Measurements from ENCODE around the gene PRKN.

The PRKN gene

DNA sequence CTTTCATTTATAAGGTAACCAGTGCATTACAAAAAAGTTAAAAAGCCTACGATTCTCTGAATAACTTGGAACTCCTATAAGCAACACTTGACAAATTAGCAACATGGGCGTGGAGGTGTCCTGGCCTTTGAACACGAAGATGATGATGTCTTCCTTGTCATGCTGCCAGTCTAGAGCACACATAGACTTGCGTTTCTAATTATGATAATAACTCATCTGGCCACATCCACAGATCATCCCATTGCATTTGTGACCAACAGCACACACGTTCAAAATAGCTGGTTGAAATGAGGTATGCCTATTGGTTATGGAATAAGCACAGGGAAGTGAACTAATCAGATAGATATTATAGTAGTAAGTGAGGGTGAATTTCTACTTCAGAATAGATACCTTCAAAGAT is 608.9 kb downstream of the PRKN start:
- Histone ChIP-seq H3K4me1 (no peaks in the 10 kb centered on the region), H3K36me3 (no peaks in the 10 kb centered on the region), H3K27me3 (no peaks in the 10 kb centered on the region), H3K4me3 (no peak overlapping the region), H3K9me3 (no peaks in the 10 kb centered on the region), H3K27ac (no peak overlapping the region)
- no peak for DNase-seq
- intact Hi-C loops (cut with DNase I; ENCODE audit: low total_unique reads), result no loop called here
- TF ChIP-seq, protein P1, sequence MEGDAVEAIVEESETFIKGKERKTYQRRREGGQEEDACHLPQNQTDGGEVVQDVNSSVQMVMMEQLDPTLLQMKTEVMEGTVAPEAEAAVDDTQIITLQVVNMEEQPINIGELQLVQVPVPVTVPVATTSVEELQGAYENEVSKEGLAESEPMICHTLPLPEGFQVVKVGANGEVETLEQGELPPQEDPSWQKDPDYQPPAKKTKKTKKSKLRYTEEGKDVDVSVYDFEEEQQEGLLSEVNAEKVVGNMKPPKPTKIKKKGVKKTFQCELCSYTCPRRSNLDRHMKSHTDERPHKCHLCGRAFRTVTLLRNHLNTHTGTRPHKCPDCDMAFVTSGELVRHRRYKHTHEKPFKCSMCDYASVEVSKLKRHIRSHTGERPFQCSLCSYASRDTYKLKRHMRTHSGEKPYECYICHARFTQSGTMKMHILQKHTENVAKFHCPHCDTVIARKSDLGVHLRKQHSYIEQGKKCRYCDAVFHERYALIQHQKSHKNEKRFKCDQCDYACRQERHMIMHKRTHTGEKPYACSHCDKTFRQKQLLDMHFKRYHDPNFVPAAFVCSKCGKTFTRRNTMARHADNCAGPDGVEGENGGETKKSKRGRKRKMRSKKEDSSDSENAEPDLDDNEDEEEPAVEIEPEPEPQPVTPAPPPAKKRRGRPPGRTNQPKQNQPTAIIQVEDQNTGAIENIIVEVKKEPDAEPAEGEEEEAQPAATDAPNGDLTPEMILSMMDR (IDR thresholded peaks at IDR 0.05), result no peak

DNA sequence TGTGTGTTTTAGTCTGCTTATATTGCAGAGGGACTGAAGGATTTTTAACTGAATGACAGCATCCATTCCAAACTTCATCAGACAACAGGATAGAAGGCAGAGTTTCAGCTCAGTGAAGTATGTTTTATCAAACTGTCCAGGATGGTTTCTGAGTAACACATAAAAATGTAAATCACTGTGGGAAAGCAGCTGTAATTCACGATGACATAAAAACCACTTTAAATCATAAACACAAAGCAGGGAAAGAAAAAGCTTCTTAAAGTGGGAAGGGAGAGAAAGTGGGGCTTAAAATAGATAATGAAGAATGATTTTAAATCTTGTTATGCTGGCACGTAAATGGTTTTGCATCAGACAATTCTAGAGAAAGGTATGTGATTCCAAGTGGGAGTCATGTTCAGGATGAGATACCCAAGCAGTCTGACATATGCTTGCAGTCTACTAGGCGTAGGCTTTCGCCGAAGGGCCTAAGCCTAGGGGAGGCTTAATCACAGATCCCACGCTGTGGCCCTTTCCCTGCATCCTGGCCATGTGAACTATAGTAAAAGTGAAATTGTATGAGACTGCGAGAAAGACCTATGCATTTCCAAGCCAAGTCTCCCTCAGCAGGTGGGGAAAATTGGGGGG is 610.6 kb downstream of the PRKN start:
- TF ChIP-seq, protein P1 (IDR thresholded peaks at IDR 0.05), result no peak
- no peak for DNase-seq
- intact Hi-C loops (cut with DNase I; ENCODE audit: low total_unique reads), result no loop called here
- Histone ChIP-seq H3K4me1 (no peaks in the 10 kb centered on the region), H3K9me3 (no peaks in the 10 kb centered on the region), H3K27me3 (no peaks in the 10 kb centered on the region), H3K4me3 (no peak overlapping the region), H3K36me3 (no peaks in the 10 kb centered on the region), H3K27ac (no peak overlapping the region)

DNA sequence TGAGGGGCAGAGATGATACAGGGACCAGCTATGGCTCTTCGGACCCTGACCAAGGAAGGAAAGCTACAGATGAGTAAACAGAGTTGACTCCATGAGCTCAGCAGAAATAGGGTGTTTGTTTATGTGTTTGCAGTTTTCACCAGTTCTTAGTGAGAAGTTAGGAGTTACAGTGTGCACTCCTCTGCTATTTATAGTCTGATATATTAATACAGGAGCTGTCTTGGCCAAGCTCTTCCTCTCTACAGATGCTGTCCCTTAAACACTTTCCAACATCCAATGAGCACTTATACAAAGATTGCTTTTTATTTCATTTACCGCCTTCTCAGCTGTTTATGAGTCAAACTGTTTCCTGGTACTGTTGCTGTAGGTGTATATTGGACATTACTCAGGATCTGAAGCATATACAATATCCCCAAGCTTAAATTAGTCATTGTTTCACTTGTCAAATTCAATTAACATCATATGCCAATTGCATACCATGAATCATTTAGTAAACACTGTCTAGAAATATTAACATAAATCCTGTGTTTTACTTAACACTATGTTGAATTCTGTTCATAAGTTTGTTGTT is 618.0 kb downstream of the PRKN start:
- intact Hi-C loops (cut with DNase I; ENCODE audit: low total_unique reads), result no loop called here
- H3K4me3 ChIP-seq, result no peak overlapping the region
- DNase-seq, result no peak
- TF ChIP-seq, protein P1 (IDR thresholded peaks at IDR 0.05), result no peak
- H3K4me1 ChIP-seq, result no peaks in the 10 kb centered on the region
- H3K27me3 ChIP-seq, result no peaks in the 10 kb centered on the region
- no peaks in the 10 kb centered on the region for H3K9me3 ChIP-seq
- H3K27ac ChIP-seq, result no peak overlapping the region
- no peaks in the 10 kb centered on the region for H3K36me3 ChIP-seq

DNA sequence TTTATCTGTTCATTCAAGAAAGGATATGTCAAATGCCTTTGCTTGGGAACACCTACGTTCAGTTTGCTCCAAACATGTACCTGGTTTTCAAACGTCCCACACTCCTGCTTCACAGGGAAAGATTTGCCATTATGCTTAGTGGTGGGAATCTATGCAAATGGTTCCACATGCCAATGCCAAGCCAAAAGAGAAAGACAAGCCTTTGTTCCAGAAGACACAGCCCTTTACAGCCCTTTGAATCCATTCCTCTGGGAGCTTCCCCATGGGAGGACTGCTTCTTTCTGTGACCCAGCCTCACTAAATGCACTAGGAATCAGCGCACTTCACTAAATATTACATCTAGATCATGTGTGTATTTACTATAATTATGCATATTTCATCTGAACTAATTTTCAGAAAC is 619.5 kb downstream of the PRKN start:
- Histone ChIP-seq H3K4me1 (no peaks in the 10 kb centered on the region), H3K27ac (no peak overlapping the region), H3K36me3 (no peaks in the 10 kb centered on the region), H3K27me3 (no peaks in the 10 kb centered on the region), H3K4me3 (no peak overlapping the region), H3K9me3 (no peaks in the 10 kb centered on the region)
- TF ChIP-seq, protein P1 (IDR thresholded peaks at IDR 0.05), result no peak
- DNase-seq, result no peak
- intact Hi-C loops (cut with DNase I; ENCODE audit: low total_unique reads), result no loop called here

DNA sequence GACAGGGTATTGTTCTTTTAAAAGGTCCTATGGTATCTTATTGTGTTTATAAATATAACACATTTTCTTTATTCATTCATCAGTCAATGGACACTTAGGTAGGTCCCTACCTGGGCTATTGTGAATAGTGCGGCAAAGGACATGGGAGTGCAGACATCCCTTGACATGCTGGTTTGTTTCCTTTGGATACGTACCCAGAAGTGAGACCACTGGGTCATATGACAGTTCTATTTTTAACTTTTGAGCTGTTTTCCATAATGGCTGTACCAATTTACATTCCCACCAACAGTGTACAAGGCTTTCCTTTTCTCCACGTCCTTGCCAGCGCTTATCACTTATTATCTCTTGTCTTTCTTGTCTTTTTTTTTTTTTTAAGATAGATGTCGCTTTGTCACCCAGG is 627.5 kb downstream of the PRKN start:
- no peaks in the 10 kb centered on the region for H3K9me3 ChIP-seq
- TF ChIP-seq, protein P1 (IDR thresholded peaks at IDR 0.05), result no peak
- intact Hi-C loops (cut with DNase I; ENCODE audit: low total_unique reads), result no loop called here

More for the DNA sequence above, 627.5 kb downstream of the PRKN start:
- no peak overlapping the region for H3K4me3 ChIP-seq
- H3K27ac ChIP-seq, result no peak overlapping the region
- no peaks in the 10 kb centered on the region for H3K27me3 ChIP-seq
- DNase-seq, result no peak
- no peaks in the 10 kb centered on the region for H3K36me3 ChIP-seq
- peaks cover 0 to 7% (median 0%) of the 10 kb centered on the region in 4 donors for H3K4me1 ChIP-seq

All from tibial artery (tissue), 4 donors.